HG03159 (cell line): ENCODE data around the gene RGS13.

Experiments used
- ATAC-seq: cut with Tn5 transposase; IDR thresholded peaks from one replicate; pipeline ENCODE4 v1.9.1; 2021; ENCODE audit warnings: mild to moderate bottlenecking, moderate library complexity; ENCODE audit not compliant: unreplicated experiment

Gene RGS13

GRCh38 chr1:192635939-192636338, at the start of gene RGS13:
Gene RGS13 (plus strand): TSS chr1:192636147. CDS start chr1:192644335, 8,188 bp downstream.
- no peak for ATAC-seq

- ATAC-seq: no peak
Observed at GRCh38 chr1:192587386-192588266, 48.3 kb upstream of the RGS13 start.

- ATAC-seq: no peak
Observed at GRCh38 chr1:192588546-192588945, 47.4 kb upstream of the RGS13 start.

GRCh38 chr1:192589813-192590212, 46.1 kb upstream of the RGS13 start:
- ATAC-seq: no peak

GRCh38 chr1:192592517-192592916, 43.4 kb upstream of the RGS13 start:
- ATAC-seq: no peak

GRCh38 chr1:192592981-192593708, 42.8 kb upstream of the RGS13 start:
- no peak for ATAC-seq

- ATAC-seq: no peak
Observed at GRCh38 chr1:192595299-192595698, 40.6 kb upstream of the RGS13 start.

GRCh38 chr1:192598589-192598988, 37.4 kb upstream of the RGS13 start:
- ATAC-seq: no peak

- no peak for ATAC-seq
Observed at GRCh38 chr1:192600275-192600674, 35.7 kb upstream of the RGS13 start.

- no peak for ATAC-seq
Observed at GRCh38 chr1:192601143-192601542, 34.8 kb upstream of the RGS13 start.

- no peak for ATAC-seq
Observed at GRCh38 chr1:192601567-192601966, 34.4 kb upstream of the RGS13 start.

- no peak for ATAC-seq
Observed at GRCh38 chr1:192602757-192603156, 33.2 kb upstream of the RGS13 start.

- ATAC-seq: no peak
Observed at GRCh38 chr1:192603218-192603787, 32.6 kb upstream of the RGS13 start.

GRCh38 chr1:192604979-192605620, 30.8 kb upstream of the RGS13 start:
- peak; percentile 22 for ATAC-seq

GRCh38 chr1:192608671-192609070, 27.3 kb upstream of the RGS13 start:
- no peak for ATAC-seq

GRCh38 chr1:192609110-192610079, 26.6 kb upstream of the RGS13 start:
- ATAC-seq: peak; percentile 100

- no peak for ATAC-seq
Observed at GRCh38 chr1:192610112-192610889, 25.6 kb upstream of the RGS13 start.

- ATAC-seq: peak; percentile 51
Observed at GRCh38 chr1:192615055-192615454, 20.9 kb upstream of the RGS13 start.

- ATAC-seq: no peak
Observed at GRCh38 chr1:192620071-192620635, 15.8 kb upstream of the RGS13 start.
